Activated CD4-positive, alpha-beta T cell treated with anti-CD3 and anti-CD28 coated beads, Interleukin-10, Interleukin-2, amounts not matched to agents 100 ng/mL and 50 ng/mL, durations not matched to agents 16 hours and 8 hours (primary cell): ENCODE results near the gene SCAMP1.

Experiments used
- DNase-seq: peaks from one replicate; pipeline ENCODE4 v3.0.0-alpha.2; 2020

The SCAMP1 gene

GRCh38 chr5:78515670-78516069 is 155.3 kb downstream of the SCAMP1 start:
- DNase-seq = no peak

GRCh38 chr5:78518365-78519197 is 158.2 kb downstream of the SCAMP1 start:
- DNase-seq = no peak

GRCh38 chr5:78519198-78519941 is 159.0 kb downstream of the SCAMP1 start:
- DNase-seq = no peak

- no peak for DNase-seq
Measured at GRCh38 chr5:78521455-78521854, 161.0 kb downstream of the SCAMP1 start.

GRCh38 chr5:78522476-78523260 is 162.3 kb downstream of the SCAMP1 start:
- no peak for DNase-seq

GRCh38 chr5:78523314-78524193 is 163.1 kb downstream of the SCAMP1 start:
- DNase-seq = no peak

- DNase-seq = peak; percentile 63
Measured at GRCh38 chr5:78526049-78526525, 165.7 kb downstream of the SCAMP1 start.

GRCh38 chr5:78527054-78527859 is 166.8 kb downstream of the SCAMP1 start:
- DNase-seq = no peak

GRCh38 chr5:78527925-78528324 is 167.5 kb downstream of the SCAMP1 start:
- no peak for DNase-seq
